Glutamatergic neuron (in vitro differentiated cells): ENCODE results near the gene SHANK1. TPM values are rescaled to one million over a fixed set of nuclear protein-coding genes. Genes with fewer than 3 reads are reported as not detected.

Experiments used
- DNase-seq: peaks from one replicate; pipeline ENCODE4 v3.0.0; 2022
- H3K27ac Mint-ChIP-seq: one replicate; pipeline ENCODE4 v1.8.0; 2020; ENCODE audit warnings: mild to moderate bottlenecking, mixed read lengths, inconsistent platforms; ENCODE audit not compliant: unreplicated experiment
- H3K27me3 Mint-ChIP-seq: one replicate; pipeline ENCODE4 v1.8.0; 2020; ENCODE audit warnings: mild to moderate bottlenecking, moderate library complexity, mixed read lengths, inconsistent platforms; ENCODE audit not compliant: unreplicated experiment
- H3K36me3 Mint-ChIP-seq: one replicate; pipeline ENCODE4 v1.8.0; 2020; ENCODE audit warnings: mild to moderate bottlenecking, mixed read lengths, inconsistent platforms; ENCODE audit not compliant: unreplicated experiment
- H3K4me1 Mint-ChIP-seq: one replicate; pipeline ENCODE4 v1.8.0; 2020; ENCODE audit warnings: mild to moderate bottlenecking, low read depth, mixed read lengths, inconsistent platforms; ENCODE audit not compliant: unreplicated experiment
- H3K4me3 Mint-ChIP-seq: one replicate; pipeline ENCODE4 v1.8.0; 2020; ENCODE audit warnings: mild to moderate bottlenecking, mixed read lengths, inconsistent platforms; ENCODE audit not compliant: unreplicated experiment
- H3K9me3 Mint-ChIP-seq: one replicate; pipeline ENCODE4 v1.8.0; 2020; ENCODE audit warnings: mild to moderate bottlenecking, moderate library complexity, mixed read lengths, inconsistent platforms; ENCODE audit not compliant: unreplicated experiment
- CTCF ChIP-seq: fragments of 200-600 bp; sonication (generic); IDR thresholded peaks from one replicate; pipeline ENCODE4 v1.5.0; 2021; ENCODE audit not compliant: partially characterized antibody, unreplicated experiment
- total RNA-seq: library from RNA; stranded (reverse); fragmentation: NEBNext Ultra II Directional; extraction: Animal tissue kit (Norgen Biotek cat#: 25700); gene quantifications from one replicate; pipeline ENCODE4 v1.2.1, GENCODE V29; 2021; ENCODE audit not compliant: unreplicated experiment

SHANK1 gene
- total RNA-seq, 1 donor from 2014 or later: 19.0 TPM

- peaks cover 15% of the 10 kb centered on the region for H3K4me1 Mint-ChIP-seq
- no peaks in the 10 kb centered on the region for H3K36me3 Mint-ChIP-seq
- H3K9me3 Mint-ChIP-seq: peaks cover 8% of the 10 kb centered on the region
- no peak overlapping the region for H3K27ac Mint-ChIP-seq
- TF ChIP-seq CTCF: no peak
- H3K27me3 Mint-ChIP-seq: peaks cover 38% of the 10 kb centered on the region
- H3K4me3 Mint-ChIP-seq: no peak overlapping the region
- DNase-seq: no peak
These were observed 525 bp downstream of the SHANK1 start for GRCh38 chr19:50719119-50719435.

- TF ChIP-seq CTCF: no peak
- peak overlapping the region; percentile 38 for H3K4me3 Mint-ChIP-seq
- H3K36me3 Mint-ChIP-seq: no peaks in the 10 kb centered on the region
- DNase-seq: peak; percentile 46
- no peak overlapping the region for H3K27ac Mint-ChIP-seq
- peaks cover 13% of the 10 kb centered on the region for H3K4me1 Mint-ChIP-seq
- peaks cover 6% of the 10 kb centered on the region for H3K9me3 Mint-ChIP-seq
- H3K27me3 Mint-ChIP-seq: peaks cover 33% of the 10 kb centered on the region
These were observed 1.1 kb downstream of the SHANK1 start for GRCh38 chr19:50718255-50719118.

DNA sequence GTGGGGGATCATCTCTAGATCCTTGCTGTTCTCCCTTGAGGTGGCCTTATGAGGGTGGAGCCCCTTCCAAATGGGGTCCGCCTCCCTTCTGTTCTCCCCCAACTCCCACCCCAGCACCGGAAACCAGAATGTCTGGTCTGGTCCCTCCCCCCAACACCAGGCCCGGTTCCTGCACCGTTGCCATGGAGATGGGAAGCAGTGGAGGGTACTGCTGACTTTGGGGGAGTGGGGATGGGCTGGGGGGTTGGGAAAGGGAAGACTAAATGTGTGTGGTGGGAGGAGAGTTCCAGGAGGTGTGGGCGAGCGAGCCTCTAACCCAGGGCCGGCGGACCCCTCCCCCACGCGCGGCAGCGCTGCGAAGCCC lies 1.7 kb downstream of the SHANK1 start:
- DNase-seq: no peak
- peak overlapping the region; percentile 22 for H3K27ac Mint-ChIP-seq
- no peaks in the 10 kb centered on the region for H3K36me3 Mint-ChIP-seq
- peaks cover 6% of the 10 kb centered on the region for H3K9me3 Mint-ChIP-seq
- peaks cover 9% of the 10 kb centered on the region for H3K4me1 Mint-ChIP-seq
- H3K27me3 Mint-ChIP-seq: peaks cover 29% of the 10 kb centered on the region
- TF ChIP-seq CTCF: no peak
- H3K4me3 Mint-ChIP-seq: no peak overlapping the region

DNA sequence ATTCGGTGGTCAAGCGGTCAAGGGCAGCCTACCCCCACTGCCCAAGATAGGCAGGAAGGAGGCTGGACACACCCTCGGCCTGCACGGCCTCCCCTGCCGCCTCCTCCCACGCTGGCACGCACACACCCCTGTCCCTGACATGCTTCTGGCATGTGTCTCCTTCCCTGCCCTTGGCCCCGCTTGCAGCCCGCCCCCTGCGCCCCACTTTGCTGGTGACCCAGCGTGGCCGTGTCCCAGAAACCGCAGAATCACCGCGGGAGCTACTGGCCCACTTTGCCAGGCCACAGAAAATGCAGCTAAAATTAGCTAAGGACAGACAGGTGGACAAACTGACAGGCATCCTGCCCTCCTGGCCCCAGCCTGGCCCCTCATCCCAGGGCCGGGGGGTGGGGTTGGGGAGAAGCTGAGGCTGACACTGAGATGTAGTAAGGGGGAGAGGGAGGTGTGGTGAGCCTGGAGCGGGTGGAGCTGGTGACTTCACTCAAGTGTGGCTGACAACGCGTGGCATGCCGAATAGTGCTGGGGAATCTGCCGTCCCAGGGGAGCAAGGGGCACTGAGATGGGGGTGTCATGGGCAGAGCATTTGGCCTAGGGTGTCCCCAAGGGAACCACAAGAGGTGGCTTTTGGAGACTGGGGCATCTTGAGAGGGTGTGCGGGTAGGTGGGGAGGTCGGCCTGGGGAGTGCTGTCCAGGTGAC lies 2.4 kb downstream of the SHANK1 start:
- no peak for DNase-seq
- H3K9me3 Mint-ChIP-seq: peaks cover 6% of the 10 kb centered on the region
- no peaks in the 10 kb centered on the region for H3K36me3 Mint-ChIP-seq
- H3K4me1 Mint-ChIP-seq: peaks cover 8% of the 10 kb centered on the region
- peak overlapping the region; percentile 34 for H3K4me3 Mint-ChIP-seq
- peaks cover 29% of the 10 kb centered on the region for H3K27me3 Mint-ChIP-seq
- H3K27ac Mint-ChIP-seq: peak overlapping the region; percentile 22
- TF ChIP-seq CTCF: no peak
